IPS-NIHi11 (cell line): ENCODE measurements around the gene HECW1.
"Not testable (repeated sequence)": the region's sequence is repeated elsewhere in the genome, so short reads cannot be mapped to it uniquely, and the experiment has no call there.

ENCODE experiments used
- DNase-seq: peaks from one replicate; pipeline ENCODE4 v3.0.0; 2012; ENCODE audit warnings: mixed read lengths, low spot score

Gene HECW1

GRCh38 chr7:43112941-43113621 lies 634 bp downstream of the HECW1 start:
- DNase-seq = peak; percentile 84

GRCh38 chr7:43113622-43114457 lies 1.4 kb downstream of the HECW1 start:
- peak; percentile 14 for DNase-seq

- DNase-seq = no peak
Observed at GRCh38 chr7:43114458-43114780, 2.0 kb downstream of the HECW1 start.

GRCh38 chr7:43116451-43116850 lies 4.0 kb downstream of the HECW1 start:
- DNase-seq = no peak

- no peak for DNase-seq
Observed at GRCh38 chr7:43117095-43117494, 4.6 kb downstream of the HECW1 start.

- DNase-seq = no peak
Observed at GRCh38 chr7:43117861-43118260, 5.4 kb downstream of the HECW1 start.

GRCh38 chr7:43118313-43118712 lies 5.9 kb downstream of the HECW1 start:
- DNase-seq = no peak

- DNase-seq = no peak
Observed at GRCh38 chr7:43119371-43120075, 7.1 kb downstream of the HECW1 start.

GRCh38 chr7:43121973-43122372 lies 9.5 kb downstream of the HECW1 start:
- DNase-seq = no peak

GRCh38 chr7:43123457-43123856 lies 11.0 kb downstream of the HECW1 start:
- no peak for DNase-seq

- no peak for DNase-seq
Observed at GRCh38 chr7:43124388-43124787, 11.9 kb downstream of the HECW1 start.

- DNase-seq = no peak
Observed at GRCh38 chr7:43130347-43130746, 17.9 kb downstream of the HECW1 start.

GRCh38 chr7:43135129-43135528 lies 22.7 kb downstream of the HECW1 start:
- DNase-seq = peak; percentile 35

- DNase-seq = no peak
Observed at GRCh38 chr7:43136064-43136463, 23.6 kb downstream of the HECW1 start.

GRCh38 chr7:43137121-43137744 lies 24.8 kb downstream of the HECW1 start:
- DNase-seq = not testable (repeated sequence)

GRCh38 chr7:43137811-43138210 lies 25.4 kb downstream of the HECW1 start:
- DNase-seq = no peak

- no peak for DNase-seq
Observed at GRCh38 chr7:43138710-43139109, 26.3 kb downstream of the HECW1 start.

- peak; percentile 49 for DNase-seq
Observed at GRCh38 chr7:43139137-43139536, 26.7 kb downstream of the HECW1 start.

GRCh38 chr7:43140186-43140585 lies 27.7 kb downstream of the HECW1 start:
- DNase-seq = no peak

GRCh38 chr7:43141091-43141490 lies 28.6 kb downstream of the HECW1 start:
- DNase-seq = peak; percentile 41

GRCh38 chr7:43142703-43143102 lies 30.3 kb downstream of the HECW1 start:
- DNase-seq = no peak

- no peak for DNase-seq
Observed at GRCh38 chr7:43143918-43144589, 31.6 kb downstream of the HECW1 start.
